A673 (cell line): ENCODE measurements around the gene ADGRL2. TPM values are rescaled to one million over a fixed set of nuclear protein-coding genes. Genes with fewer than 3 reads are reported as not detected.

ENCODE experiments used
- BruUV-seq: library from RNA; stranded (reverse); fragments of 400-500 nt; replicated peaks from 2 replicates; lab custom pipeline; 2021; lab: Mats Ljungman, UMichigan
- CTCF ChIA-PET: fragments of 300-600 bp; sonication (Branson Sonifier 250); formaldehyde crosslinking; loops from one replicate; lab custom pipeline; 2022; ENCODE audit warnings: antibody characterized with exemption; lab: Charles Lee
- POLR2A ChIA-PET: fragments of 300-600 bp; sonication (Branson Sonifier 250); formaldehyde crosslinking; loops from one replicate; lab custom pipeline; 2022; ENCODE audit warnings: antibody characterized with exemption; ENCODE audit not compliant: low non-redundant PET; lab: Charles Lee
- DNase-seq: peaks from one replicate; pipeline ENCODE4 v3.0.0-alpha.2; 2015; ENCODE audit warnings: low spot score
- H3K27ac ChIP-seq: fragments of 200-600 bp; sonication (generic); 2 replicates; pipeline ENCODE4 v1.5.1; 2016; ENCODE audit warnings: mixed run types, low read depth, mild to moderate bottlenecking, mixed read lengths, antibody characterized with exemption, low read length; ENCODE audit not compliant: poor library complexity, severe bottlenecking
- H3K27me3 ChIP-seq: fragments of 200-600 bp; sonication (generic); replicated peaks from 2 replicates; pipeline ENCODE4 v1.6.1; 2017; ENCODE audit warnings: mixed run types, low read depth, mild to moderate bottlenecking, mixed read lengths, antibody characterized with exemption, low read length; ENCODE audit not compliant: insufficient read depth, poor library complexity
- H3K36me3 ChIP-seq: fragments of 200-600 bp; sonication (generic); 2 replicates; pipeline ENCODE4 v1.6.1; 2016; ENCODE audit warnings: mixed run types, mild to moderate bottlenecking, mixed read lengths, antibody characterized with exemption, low read length; ENCODE audit not compliant: insufficient read depth, poor library complexity, severe bottlenecking
- H3K4me1 ChIP-seq: fragments of 200-600 bp; sonication (generic); 2 replicates; pipeline ENCODE4 v1.6.1; 2017; ENCODE audit warnings: mixed run types, mild to moderate bottlenecking, mixed read lengths, antibody characterized with exemption, low read length; ENCODE audit not compliant: insufficient read depth, poor library complexity, severe bottlenecking
- H3K4me3 ChIP-seq: fragments of 200-600 bp; sonication (generic); 2 replicates; pipeline ENCODE4 v1.5.1; 2016; ENCODE audit warnings: low read depth, mixed run types, mild to moderate bottlenecking, mixed read lengths, low read length; ENCODE audit not compliant: poor library complexity, severe bottlenecking
- H3K9me3 ChIP-seq: fragments of 200-600 bp; sonication (generic); 2 replicates; pipeline ENCODE4 v1.6.1; 2016; ENCODE audit warnings: mixed run types, low read depth, mild to moderate bottlenecking, mixed read lengths, antibody characterized with exemption, low read length; ENCODE audit not compliant: poor library complexity, severe bottlenecking
- EZH2 ChIP-seq: fragments of 200-600 bp; sonication (generic); IDR thresholded peaks from 2 replicates; pipeline ENCODE4 v1.6.1; 2017; ENCODE audit warnings: borderline replicate concordance, low read depth, mild to moderate bottlenecking, mixed read lengths, antibody characterized with exemption, low read length; ENCODE audit not compliant: poor library complexity, severe bottlenecking
- intact Hi-C: fragments of 100-400 bp; cut with micrococcal nuclease; formaldehyde crosslinking; loops from one replicate; pipeline ENCODE4 v1.10.0; 2022; ENCODE audit not compliant: unreplicated experiment
- total RNA-seq: library from RNA; stranded (reverse); gene quantifications from 2 replicates; pipeline ENCODE4 v1.2.3, GENCODE V29; 2021
- TF ChIP-seq, protein P1 (sequence below): fragments of 300-800, 200-600 bp; sonication (generic); conservative IDR thresholded peaks from 2 replicates; pipeline ENCODE4 v1.5.1; 2017; ENCODE audit warnings: low read depth, mild to moderate bottlenecking, antibody characterized with exemption, low read length, moderate library complexity, mixed read lengths

ADGRL2 gene
- total RNA-seq, 1 experiment from 2014 or later, result 1.5 TPM

DNA sequence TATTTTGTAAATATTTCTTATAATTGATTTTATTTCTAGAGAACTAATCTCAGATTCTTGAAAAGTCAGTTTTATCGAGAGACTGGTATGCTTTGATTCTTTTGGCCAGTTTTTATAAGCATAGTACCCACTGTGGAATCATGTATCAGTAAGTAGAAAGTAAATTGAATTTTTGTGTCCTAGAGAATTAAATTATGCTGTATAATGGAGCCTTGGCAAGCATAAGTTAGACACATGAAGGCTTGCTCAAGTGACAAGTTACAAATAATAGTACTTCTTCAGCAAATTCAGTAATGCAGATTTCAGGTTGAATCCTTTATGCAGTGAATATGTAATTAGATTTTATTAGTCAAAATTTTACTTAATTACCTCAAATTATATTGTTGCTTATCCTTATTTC lies 40.1 kb downstream of the ADGRL2 start:
- no peaks in the 10 kb centered on the region for H3K9me3 ChIP-seq
- intact Hi-C loops, result no loop called here
- H3K36me3 ChIP-seq, result no peaks in the 10 kb centered on the region
- DNase-seq, result no peak
- no TSS peak for BruUV-seq
- H3K27ac ChIP-seq, result no peak overlapping the region
- no peak overlapping the region for H3K4me3 ChIP-seq
- H3K27me3 ChIP-seq, result peaks cover 14% of the 10 kb centered on the region
- CTCF ChIA-PET, result no interaction called here
- TF ChIP-seq, protein P1, sequence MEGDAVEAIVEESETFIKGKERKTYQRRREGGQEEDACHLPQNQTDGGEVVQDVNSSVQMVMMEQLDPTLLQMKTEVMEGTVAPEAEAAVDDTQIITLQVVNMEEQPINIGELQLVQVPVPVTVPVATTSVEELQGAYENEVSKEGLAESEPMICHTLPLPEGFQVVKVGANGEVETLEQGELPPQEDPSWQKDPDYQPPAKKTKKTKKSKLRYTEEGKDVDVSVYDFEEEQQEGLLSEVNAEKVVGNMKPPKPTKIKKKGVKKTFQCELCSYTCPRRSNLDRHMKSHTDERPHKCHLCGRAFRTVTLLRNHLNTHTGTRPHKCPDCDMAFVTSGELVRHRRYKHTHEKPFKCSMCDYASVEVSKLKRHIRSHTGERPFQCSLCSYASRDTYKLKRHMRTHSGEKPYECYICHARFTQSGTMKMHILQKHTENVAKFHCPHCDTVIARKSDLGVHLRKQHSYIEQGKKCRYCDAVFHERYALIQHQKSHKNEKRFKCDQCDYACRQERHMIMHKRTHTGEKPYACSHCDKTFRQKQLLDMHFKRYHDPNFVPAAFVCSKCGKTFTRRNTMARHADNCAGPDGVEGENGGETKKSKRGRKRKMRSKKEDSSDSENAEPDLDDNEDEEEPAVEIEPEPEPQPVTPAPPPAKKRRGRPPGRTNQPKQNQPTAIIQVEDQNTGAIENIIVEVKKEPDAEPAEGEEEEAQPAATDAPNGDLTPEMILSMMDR, result no peak
- TF ChIP-seq EZH2, result no peak
- no peaks in the 10 kb centered on the region for H3K4me1 ChIP-seq
- POLR2A ChIA-PET, result no interaction called here

DNA sequence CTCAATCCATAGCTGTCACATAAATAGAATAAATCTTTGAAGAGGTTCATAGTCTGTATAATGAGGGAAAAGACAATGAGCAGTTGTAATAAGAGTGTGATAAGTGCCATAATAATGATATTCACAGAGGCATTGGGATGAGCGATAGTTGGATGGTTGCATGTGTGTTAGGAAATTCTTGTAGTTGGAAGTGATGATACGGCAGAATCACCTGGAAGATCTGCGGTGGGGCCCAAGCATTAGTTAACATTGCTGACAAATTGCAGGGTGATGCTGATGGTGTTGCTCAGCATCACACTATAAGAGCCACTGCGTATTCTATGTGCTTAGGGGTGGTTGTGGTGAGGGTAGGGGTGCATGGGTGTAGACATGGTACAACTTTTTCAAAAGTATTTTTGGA lies 41.1 kb downstream of the ADGRL2 start:
- no peaks in the 10 kb centered on the region for H3K9me3 ChIP-seq
- H3K4me3 ChIP-seq, result no peak overlapping the region
- H3K27ac ChIP-seq, result no peak overlapping the region
- ChIA-PET POLR2A (no interaction called here), CTCF (no interaction called here)
- H3K27me3 ChIP-seq, result peaks cover 10% of the 10 kb centered on the region
- BruUV-seq, result no TSS peak
- intact Hi-C loops, result no loop called here
- no peak for DNase-seq
- no peaks in the 10 kb centered on the region for H3K4me1 ChIP-seq
- TF ChIP-seq, protein P1, result no peak
- TF ChIP-seq EZH2, result no peak
- H3K36me3 ChIP-seq, result no peaks in the 10 kb centered on the region

DNA sequence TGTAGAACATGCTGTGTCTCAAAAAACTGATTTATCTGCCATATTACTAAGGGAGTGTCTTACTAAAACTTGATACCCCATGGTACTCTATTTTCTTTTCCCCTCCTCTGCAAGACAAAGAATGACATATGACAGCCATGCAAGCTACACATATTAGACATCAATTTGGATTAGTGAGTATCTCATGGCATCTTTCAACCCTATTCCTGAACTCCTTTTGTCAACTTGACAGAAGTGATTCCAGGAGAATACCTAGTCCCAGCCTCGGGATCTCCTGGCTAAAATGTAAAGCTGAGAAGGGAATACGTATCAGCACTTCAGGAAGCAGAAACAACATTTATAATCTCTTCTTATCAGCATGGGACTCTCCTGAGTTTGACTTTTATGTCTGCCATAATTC lies 43.7 kb downstream of the ADGRL2 start:
- TF ChIP-seq, protein P1, result no peak
- TF ChIP-seq EZH2, result no peak
- no peaks in the 10 kb centered on the region for H3K9me3 ChIP-seq
- no peak for DNase-seq
- no peak overlapping the region for H3K4me3 ChIP-seq
- H3K27me3 ChIP-seq, result peaks cover 14% of the 10 kb centered on the region
- ChIA-PET POLR2A (no interaction called here), CTCF (no interaction called here)
- H3K27ac ChIP-seq, result no peak overlapping the region
- BruUV-seq, result no TSS peak
- no peaks in the 10 kb centered on the region for H3K4me1 ChIP-seq
- intact Hi-C loops, result no loop called here
- no peaks in the 10 kb centered on the region for H3K36me3 ChIP-seq
